K562 treated with DMSO at 1 percent for 12 hours (cell line): ENCODE results near the gene HSPH1. TPM values are rescaled to one million over a fixed set of nuclear protein-coding genes. Genes with fewer than 3 reads are reported as not detected.

Experiments used
- total RNA-seq: library from RNA; unstranded; fragments of 300-600 nt; gene quantifications from 2 replicates; pipeline ENCODE4 v1.2.3, GENCODE V29; 2022; ENCODE audit not compliant: insufficient read depth

The HSPH1 gene
- 12.9 and 34.9 TPM in 2 replicates for total RNA-seq

GRCh38 chr13:31161557-31162150 lies at the start of gene HSPH1:
Gene HSPH1 (minus strand): TSS chr13:31161904. CDS start chr13:31161582, 322 bp downstream.

GRCh38 chr13:31199849-31200636 lies 38.3 kb upstream of the HSPH1 start, which contains the start of gene B3GLCT:
Gene B3GLCT (plus strand): TSS chr13:31199975. CDS start chr13:31200085, 110 bp downstream.

Other genes starting within 250 kb of the HSPH1 start
- gene TEX26, start 229.2 kb downstream of the HSPH1 start, total RNA-seq = not detected in 2 replicates
- 1.1 and 3.2 TPM in 2 replicates for gene B3GLCT, start 38.1 kb upstream of the HSPH1 start, total RNA-seq